Right lung (tissue), 10 donors: ENCODE measurements around the gene AP3B2. TPM values are rescaled to one million over a fixed set of nuclear protein-coding genes. Genes with fewer than 3 reads are reported as not detected.
"Not testable (repeated sequence)": the region's sequence is repeated elsewhere in the genome, so short reads cannot be mapped to it uniquely, and the experiment has no call there.

Experiments
- DNase-seq, 2 donors: peaks; one replicate each; pipeline ENCODE4 v3.0.0-alpha.2; 2013
- long read RNA-seq, 8 donors: transcript quantifications; one replicate each; lab custom pipeline, GENCODE V29; 2026
- polyA plus RNA-seq, 5 donors: library from polyadenylated mRNA; unstranded; fragments of 120-200 nt; gene quantifications; one replicate each; pipeline versions ENCODE4 v1.2.1 to v1.2.3, GENCODE V29; 2013; ENCODE audit warnings: inconsistent platforms in 1 of 5, low replicate concordance in 1 of 5; ENCODE audit not compliant: insufficient read length in 5 of 5, insufficient read depth in 1 of 5

The AP3B2 gene
- 1 to 10 TPM; 1.5 to 3.4 (median 2.5) TPM for polyA plus RNA-seq
- long read RNA-seq, donor 1 = 0 reads
- long read RNA-seq, donor 2 = 0 reads
- long read RNA-seq, donor 3 = 0 reads
- long read RNA-seq, donor 4 = 0 reads
- long read RNA-seq, donor 5 = 0 reads
- long read RNA-seq, donor 6 = 0 reads
- long read RNA-seq, donor 7 = 0 reads
- long read RNA-seq, donor 8 = 0 reads

- DNase-seq = peak; percentile 58 to 66
Measured at GRCh38 chr15:82709421-82710207, at the start of gene AP3B2. Gene AP3B2 (minus strand): TSS chr15:82709875. CDS start chr15:82709706, 169 bp downstream.

- no peak for DNase-seq
Measured at GRCh38 chr15:82751308-82751707, 41.6 kb upstream of the AP3B2 start.

- DNase-seq = no peak
Measured at GRCh38 chr15:82750831-82751180, 41.1 kb upstream of the AP3B2 start.

- DNase-seq = peak; percentile 89 to 92
Measured at GRCh38 chr15:82749951-82750830, 40.5 kb upstream of the AP3B2 start.

- no peak for DNase-seq
Measured at GRCh38 chr15:82748315-82748714, 38.6 kb upstream of the AP3B2 start.

GRCh38 chr15:82743810-82744209 lies 34.1 kb upstream of the AP3B2 start:
- no peak for DNase-seq

- DNase-seq = no peak
Measured at GRCh38 chr15:82742134-82742533, 32.5 kb upstream of the AP3B2 start.

- no peak for DNase-seq
Measured at GRCh38 chr15:82739086-82739485, 29.4 kb upstream of the AP3B2 start.

GRCh38 chr15:82737975-82738374 lies 28.3 kb upstream of the AP3B2 start:
- DNase-seq = no peak

GRCh38 chr15:82731527-82731926 lies 21.9 kb upstream of the AP3B2 start:
- no peak for DNase-seq

- DNase-seq = no peak
Measured at GRCh38 chr15:82730022-82730530, 20.4 kb upstream of the AP3B2 start.

GRCh38 chr15:82726816-82727215 lies 17.1 kb upstream of the AP3B2 start:
- no peak for DNase-seq

- DNase-seq = no peak
Measured at GRCh38 chr15:82715003-82715402, 5.3 kb upstream of the AP3B2 start.

GRCh38 chr15:82714016-82714415 lies 4.3 kb upstream of the AP3B2 start:
- no peak for DNase-seq

GRCh38 chr15:82712036-82712435 lies 2.4 kb upstream of the AP3B2 start:
- DNase-seq = no peak

- no peak for DNase-seq
Measured at GRCh38 chr15:82710926-82711490, 1.3 kb upstream of the AP3B2 start.

- DNase-seq = no peak
Measured at GRCh38 chr15:82710208-82710555, 507 bp upstream of the AP3B2 start.

GRCh38 chr15:82709081-82709420 lies 624 bp downstream of the AP3B2 start:
- no peak for DNase-seq

GRCh38 chr15:82705856-82706255 lies 3.8 kb downstream of the AP3B2 start:
- DNase-seq = not testable (repeated sequence)

- no peak for DNase-seq
Measured at GRCh38 chr15:82699726-82700125, 9.9 kb downstream of the AP3B2 start.

GRCh38 chr15:82698711-82699345 lies 10.8 kb downstream of the AP3B2 start:
- DNase-seq = no peak
